Activated CD4-positive, alpha-beta T cell treated with anti-CD3 and anti-CD28 coated beads, Interleukin-2, Interleukin-4, amounts not matched to agents 100 ng/mL and 50 ng/mL, durations not matched to agents 16 hours and 8 hours (primary cell): ENCODE results near the gene DIAPH3.
"Not testable (repeated sequence)": the region's sequence is repeated elsewhere in the genome, so short reads cannot be mapped to it uniquely, and the experiment has no call there.

Source experiments
- DNase-seq: peaks from one replicate; pipeline ENCODE4 v3.0.0-alpha.2; 2020; ENCODE audit warnings: low spot score

DIAPH3 gene

GRCh38 chr13:60093425-60094019, 70.2 kb downstream of the DIAPH3 start:
- DNase-seq: no peak

- DNase-seq: no peak
Measured at GRCh38 chr13:60091573-60091972, 72.2 kb downstream of the DIAPH3 start.

DNA sequence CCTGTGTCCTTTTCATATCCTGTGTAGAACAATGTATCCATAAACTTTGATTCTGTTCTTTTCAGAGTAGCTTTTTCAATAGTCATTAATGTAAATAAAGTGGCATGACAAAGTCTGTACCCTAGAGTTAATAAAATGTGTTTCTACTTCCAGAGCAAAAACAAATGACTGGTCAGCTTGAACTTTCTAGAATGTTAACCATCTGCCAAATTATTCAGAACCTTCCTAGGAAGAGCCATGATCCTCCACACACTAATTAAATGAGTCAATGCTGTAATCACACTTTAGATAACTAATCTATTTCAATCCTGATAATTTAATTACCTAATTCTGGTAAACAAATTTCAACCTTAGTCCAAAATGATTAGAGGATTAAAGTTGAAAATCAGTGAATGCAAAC, 73.2 kb downstream of the DIAPH3 start:
- DNase-seq: no peak

DNA sequence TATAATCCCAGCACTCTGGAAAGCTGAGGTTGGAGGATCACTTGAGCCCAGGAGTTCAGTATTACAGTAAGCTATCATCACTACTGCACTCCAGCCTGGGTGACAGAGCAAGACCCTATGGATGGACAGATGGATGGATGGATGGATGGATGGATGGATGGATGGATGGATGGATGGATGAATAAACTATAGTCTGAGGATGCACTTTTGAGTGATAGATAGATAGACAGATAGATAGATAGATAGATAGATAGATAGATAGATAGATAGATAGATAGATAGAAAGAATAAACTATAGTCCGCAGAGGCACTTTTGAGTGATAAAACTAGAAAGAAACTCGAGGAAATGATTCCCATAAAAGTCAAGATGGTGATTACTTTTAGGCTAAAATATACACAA, 79.9 kb downstream of the DIAPH3 start:
- not testable (repeated sequence) for DNase-seq

DNA sequence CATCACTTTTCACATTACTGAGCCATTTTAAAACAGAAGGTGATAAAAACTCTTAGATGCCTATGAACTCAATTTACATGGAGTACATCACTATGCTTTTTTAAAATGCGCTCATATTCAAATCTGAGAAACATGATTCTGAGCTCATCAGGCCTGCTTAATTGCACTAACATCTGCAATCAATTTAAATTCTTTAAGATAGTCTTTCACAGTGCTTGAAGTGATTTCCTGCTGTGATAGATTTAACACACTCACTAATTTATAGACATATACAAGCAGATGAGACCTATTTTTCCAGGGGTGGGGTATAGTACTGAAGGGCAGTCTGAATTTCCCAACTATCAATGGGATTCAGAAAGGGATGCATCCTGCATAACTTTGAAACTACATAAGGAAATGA, 82.9 kb downstream of the DIAPH3 start:
- no peak for DNase-seq

DNA sequence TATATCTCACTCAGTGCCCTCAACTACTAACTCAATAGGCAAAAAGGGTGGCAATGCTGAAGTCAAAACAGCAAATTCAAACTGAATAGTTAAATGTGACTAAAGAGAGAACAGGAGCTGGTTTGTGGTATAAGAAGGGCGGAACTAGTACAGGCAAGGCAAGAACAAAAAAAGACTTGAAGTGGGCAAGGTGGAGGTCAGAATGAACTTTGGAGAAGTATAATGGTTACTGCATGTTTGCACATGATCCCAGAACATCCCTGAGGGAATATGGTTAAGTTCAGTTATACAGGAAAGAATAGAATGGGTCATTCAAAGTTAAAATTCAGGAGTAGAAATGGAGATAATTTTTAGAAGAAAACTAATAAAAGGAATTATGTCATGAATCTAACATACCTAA, 85.5 kb downstream of the DIAPH3 start:
- DNase-seq: no peak

DNA sequence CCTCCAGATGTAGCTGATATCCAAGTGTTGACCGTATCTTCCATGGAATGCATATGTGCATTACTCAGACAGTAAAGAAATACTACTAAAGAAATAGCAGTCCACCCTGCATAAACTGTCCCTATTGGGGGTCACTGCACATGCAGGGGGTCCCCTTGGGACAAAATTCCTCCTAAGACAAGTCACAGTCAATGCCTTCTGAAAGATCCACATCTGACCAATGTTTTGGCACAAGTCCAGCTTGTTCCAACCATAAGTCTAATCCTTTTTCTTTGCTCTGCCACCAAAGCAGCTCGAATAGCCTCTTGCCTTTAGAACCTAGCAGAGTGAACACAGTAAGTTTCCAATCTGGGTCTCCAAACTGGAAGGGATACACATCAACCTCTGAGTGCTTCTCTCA, 87.9 kb downstream of the DIAPH3 start:
- no peak for DNase-seq

DNA sequence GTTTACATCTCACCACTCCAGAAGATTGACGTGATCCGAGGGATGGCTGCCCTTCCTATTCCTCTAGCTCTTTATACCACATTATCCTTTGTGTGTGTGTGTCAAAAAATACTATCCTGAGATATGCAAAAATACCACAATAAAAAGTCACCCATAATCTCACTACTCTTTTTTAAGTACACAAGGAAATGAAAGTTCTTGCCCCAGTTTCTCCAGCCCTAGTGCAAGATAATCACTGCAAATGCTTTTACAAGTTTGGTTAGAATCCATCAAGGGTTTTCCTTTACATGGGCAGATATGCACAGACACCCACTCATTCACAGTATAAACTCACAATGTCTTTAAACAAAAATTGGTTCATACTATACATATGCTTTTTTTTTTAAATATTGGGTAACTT, 89.3 kb downstream of the DIAPH3 start:
- no peak for DNase-seq

- DNase-seq: no peak
Measured at GRCh38 chr13:60066226-60066625, 97.5 kb downstream of the DIAPH3 start.

GRCh38 chr13:60062502-60062901, 101.2 kb downstream of the DIAPH3 start:
- no peak for DNase-seq

- DNase-seq: no peak
Measured at GRCh38 chr13:60061737-60062136, 102.0 kb downstream of the DIAPH3 start.

DNA sequence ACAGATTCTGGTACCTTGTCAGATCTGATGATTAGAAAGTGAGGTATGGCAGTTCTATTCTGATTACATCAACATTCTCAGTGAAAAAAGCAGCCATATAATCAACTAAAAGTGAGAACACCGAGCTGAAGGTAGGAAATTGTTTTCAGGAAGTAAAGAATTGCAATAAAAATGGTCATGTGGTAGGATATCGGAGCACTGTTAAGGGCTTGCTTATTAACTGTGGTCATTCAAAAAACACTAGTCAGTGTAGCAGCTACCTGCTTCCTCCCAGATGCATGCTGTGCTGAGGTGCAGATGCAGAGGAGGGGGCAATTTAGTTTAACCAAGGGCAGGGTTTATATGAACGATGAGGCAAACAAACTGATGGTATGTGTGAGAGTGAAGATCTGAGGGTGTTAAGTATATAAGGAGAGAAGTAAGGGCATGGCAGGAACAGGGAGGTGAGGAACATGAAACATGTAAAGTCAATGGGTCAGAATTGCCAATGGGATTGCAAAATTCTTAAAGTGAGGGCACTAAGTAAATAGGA, 111.9 kb downstream of the DIAPH3 start:
- no peak for DNase-seq

DNA sequence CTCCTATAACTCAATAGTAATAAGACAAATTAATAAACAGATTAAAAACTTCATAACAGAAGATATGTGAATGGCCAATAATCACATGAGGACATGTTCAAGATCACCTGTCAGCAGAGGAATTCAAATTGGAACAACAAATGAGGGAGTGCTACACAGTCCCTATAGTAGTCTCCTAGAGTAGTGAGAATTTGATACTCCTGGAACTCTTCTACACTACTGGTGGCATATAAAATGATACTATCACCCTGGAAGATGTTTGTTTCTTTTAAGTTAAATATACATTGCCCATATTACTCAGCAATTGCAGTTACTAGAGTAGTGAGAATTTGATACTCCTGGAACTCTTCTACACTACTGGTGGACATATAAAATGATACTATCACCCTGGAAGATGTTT, 115.4 kb downstream of the DIAPH3 start:
- not testable (repeated sequence) for DNase-seq

GRCh38 chr13:60047918-60048317, 115.8 kb downstream of the DIAPH3 start:
- no peak for DNase-seq

- DNase-seq: no peak
Measured at GRCh38 chr13:60044321-60044720, 119.4 kb downstream of the DIAPH3 start.

- no peak for DNase-seq
Measured at GRCh38 chr13:60043262-60043661, 120.5 kb downstream of the DIAPH3 start.

DNA sequence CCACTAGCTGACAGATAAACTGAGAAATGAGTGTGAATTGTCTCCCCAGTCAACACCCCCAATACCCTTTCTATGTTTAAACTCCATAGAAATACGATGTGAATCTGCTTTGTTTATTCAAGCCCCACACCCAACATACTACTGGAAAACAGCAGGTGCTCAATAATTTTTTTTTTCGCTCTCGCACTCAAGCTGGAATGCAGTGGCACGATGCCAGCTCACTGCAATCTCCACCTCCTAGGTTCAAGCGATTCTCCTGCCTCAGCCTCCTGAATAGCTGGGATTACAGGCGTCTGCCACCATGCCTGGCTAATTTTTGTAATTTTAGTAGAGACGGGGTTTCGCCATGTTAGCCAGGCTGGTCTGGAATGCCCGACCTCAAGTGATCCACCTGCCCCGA, 123.1 kb downstream of the DIAPH3 start:
- not testable (repeated sequence) for DNase-seq

DNA sequence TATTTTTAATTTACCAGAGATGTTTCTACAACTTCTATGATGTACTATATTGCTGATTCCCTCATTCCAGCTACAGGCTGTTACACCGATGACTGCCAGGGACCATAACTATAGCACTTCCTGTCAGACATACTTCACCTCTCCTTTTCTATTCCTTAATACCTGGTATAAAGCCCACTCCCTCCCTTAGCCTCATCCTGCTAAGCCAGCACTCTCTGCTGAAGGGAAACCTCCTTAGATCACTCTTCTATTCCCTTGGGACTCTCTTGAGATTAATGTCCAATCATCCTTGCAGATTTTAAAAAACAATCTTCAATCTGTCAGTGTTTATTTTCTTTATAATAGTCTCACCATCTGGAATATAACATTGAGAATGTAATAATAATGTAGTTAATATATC, 127.9 kb downstream of the DIAPH3 start:
- no peak for DNase-seq

- no peak for DNase-seq
Measured at GRCh38 chr13:60032851-60033250, 130.9 kb downstream of the DIAPH3 start.

DNA sequence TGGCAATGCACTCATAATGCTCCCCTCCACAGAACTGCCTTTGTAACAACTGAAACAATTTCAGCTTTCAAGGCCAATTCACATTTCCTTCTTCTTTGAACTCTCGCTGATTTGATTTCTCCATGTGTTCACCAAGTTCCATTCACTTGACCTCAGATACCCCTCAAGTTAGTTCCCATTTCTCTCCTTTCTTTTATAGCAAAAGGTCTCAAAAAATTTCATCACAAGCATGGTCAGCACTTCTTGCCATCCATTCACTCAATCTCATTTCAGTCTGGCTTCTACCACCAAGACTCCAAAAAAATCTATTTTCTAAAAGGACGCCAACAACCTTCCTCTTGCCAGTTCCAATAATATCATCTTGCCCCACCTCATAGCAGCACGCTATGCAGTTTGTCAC, 135.7 kb downstream of the DIAPH3 start:
- DNase-seq: no peak

DNA sequence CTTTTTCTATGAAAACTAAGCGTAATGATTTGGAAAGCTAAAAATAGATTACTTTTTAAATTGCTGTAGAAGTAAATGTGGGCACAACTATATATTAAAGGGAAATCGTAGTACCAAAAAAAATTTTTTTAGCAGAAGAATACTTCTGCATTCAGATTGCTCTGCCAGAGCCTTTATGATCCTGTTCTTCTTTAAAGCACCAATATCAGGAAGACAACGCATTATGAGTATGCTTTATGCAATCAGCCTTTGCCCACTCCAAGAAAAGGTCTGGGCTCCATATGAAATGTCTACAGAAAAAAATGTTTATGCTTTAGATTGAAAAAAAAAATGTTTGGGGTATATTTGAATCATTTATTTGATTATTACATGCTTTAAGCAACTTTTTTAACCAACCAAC, 137.4 kb downstream of the DIAPH3 start:
- no peak for DNase-seq

DNA sequence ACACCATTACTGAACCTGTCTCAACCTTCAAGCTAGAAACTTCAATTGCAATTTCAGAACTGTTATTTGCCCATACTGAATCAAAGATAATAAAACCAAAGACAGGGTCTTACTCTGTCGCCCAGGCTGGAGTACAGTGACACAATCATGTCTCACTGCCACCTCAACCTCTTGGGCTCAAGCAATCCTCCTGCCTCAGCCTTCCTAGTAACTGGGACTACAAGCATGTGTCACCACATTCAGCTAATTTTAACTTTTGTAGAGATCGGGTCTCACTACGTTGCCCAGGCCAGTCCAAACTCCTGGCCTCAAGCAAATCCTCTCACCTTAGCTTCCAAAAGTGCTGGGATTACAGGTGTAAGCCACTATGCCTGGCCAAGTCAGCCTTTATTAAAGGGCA, 143.4 kb downstream of the DIAPH3 start:
- DNase-seq: no peak

DNA sequence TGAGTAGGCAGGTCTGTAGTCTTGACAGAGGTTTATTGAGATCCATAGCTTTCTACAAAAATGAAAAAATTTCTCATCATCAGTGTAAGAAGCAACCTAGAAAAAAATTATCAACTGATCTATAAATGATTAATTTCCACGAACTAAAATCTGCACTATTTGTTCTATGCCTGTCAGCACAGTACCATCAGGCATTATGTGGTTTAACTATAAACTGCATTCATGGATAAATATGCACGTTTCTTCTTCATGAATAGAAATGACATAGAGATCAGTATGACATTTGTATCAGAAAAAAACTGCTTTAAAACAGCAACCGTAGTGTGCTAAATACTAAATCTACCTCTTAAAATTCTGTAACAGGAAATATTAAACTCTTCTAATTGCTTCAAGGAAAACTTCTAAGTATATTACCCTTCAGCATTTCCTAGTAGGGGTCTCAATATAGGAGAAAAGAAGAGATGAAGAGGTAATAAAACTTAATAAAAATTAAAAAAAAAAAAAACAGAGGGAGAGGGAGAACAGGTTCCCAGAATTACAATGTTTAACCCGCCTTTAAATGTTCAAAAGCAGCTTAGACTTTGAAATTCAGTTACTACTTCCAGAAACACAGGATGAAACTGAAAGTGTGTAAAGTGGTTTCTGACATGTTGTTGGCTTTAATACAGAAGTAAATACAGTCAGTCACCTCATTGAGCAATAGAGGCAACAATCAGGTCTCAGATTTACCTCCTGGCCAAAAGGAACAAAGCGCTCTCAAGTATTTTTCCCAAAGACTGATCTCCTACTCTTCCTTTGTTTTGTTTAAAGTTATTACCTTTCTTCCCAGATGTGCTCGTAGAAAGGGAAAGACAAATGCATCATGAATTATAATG, 144.4 kb downstream of the DIAPH3 start:
- DNase-seq: peak; percentile 21

DNA sequence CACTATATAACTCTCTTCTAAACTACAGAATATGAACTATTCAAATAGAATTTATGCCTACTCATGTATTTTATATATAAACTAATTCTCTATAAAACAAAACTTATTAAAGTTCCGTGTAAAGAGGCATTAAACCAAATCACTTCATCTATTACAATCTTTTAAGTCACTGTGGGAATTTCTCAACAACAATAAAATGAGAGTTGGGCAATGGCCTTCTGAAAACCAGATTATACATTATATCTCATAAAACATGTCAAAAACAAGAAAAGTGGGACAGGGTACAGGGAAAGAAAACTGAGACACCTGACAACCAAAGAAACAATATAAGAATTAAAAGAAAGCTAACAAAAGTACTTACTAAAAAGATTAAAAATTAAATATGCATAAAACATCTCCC, 145.2 kb downstream of the DIAPH3 start:
- DNase-seq: no peak
